DND-41 (cell line): ENCODE measurements around the gene EDA.

ENCODE experiments used
- ATAC-seq: fragments of 200-7000 bp; cut with Tn5 transposase; 3 replicates; pipeline ENCODE4 v1.9.1; 2021; ENCODE audit warnings: low read depth; ENCODE audit not compliant: insufficient read depth
- DNase-seq: peaks from one replicate; pipeline ENCODE4 v3.0.0-alpha.2; 2020
- H2AFZ ChIP-seq: 2 replicates; pipeline ENCODE4 v1.6.0; 2012; ENCODE audit warnings: low read depth, low read length
- H3K27ac ChIP-seq: 2 replicates; pipeline ENCODE4 v1.5.1; 2012; ENCODE audit warnings: low read length, inconsistent platforms
- H3K27me3 ChIP-seq: fragments of 200-600 bp; sonication (generic); 2 replicates; pipeline ENCODE4 v1.6.0; 2012; ENCODE audit warnings: low read length, mild to moderate bottlenecking, inconsistent platforms; ENCODE audit not compliant: insufficient read depth, poor library complexity
- H3K36me3 ChIP-seq: 2 replicates; pipeline ENCODE4 v1.5.1; 2012; ENCODE audit warnings: low read length, inconsistent platforms; ENCODE audit not compliant: insufficient read depth
- H3K4me1 ChIP-seq: 2 replicates; pipeline ENCODE4 v1.5.1; 2012; ENCODE audit warnings: mild to moderate bottlenecking, low read length; ENCODE audit not compliant: insufficient read depth
- H3K4me2 ChIP-seq: 2 replicates; pipeline ENCODE4 v1.6.0; 2012; ENCODE audit warnings: mild to moderate bottlenecking, moderate library complexity, low read length, inconsistent platforms; ENCODE audit not compliant: insufficient read depth
- H3K4me3 ChIP-seq, 2 experiments: fragments of 200-600 bp in 1 of 2; shearing (Covaris generic) in 1 of 2; 2 replicates each; pipeline ENCODE4 v1.5.1; 2012 to 2016; ENCODE audit warnings: inconsistent platforms in 2 of 2, low read length in 2 of 2, mild to moderate bottlenecking in 2 of 2, low read depth in 1 of 2, moderate library complexity in 1 of 2
- H3K79me2 ChIP-seq: 2 replicates; pipeline ENCODE4 v1.6.0; 2012; ENCODE audit warnings: low read length, inconsistent platforms; ENCODE audit not compliant: insufficient read depth
- H3K9ac ChIP-seq: 2 replicates; pipeline ENCODE4 v1.6.0; 2012; ENCODE audit warnings: low read depth, mild to moderate bottlenecking, inconsistent platforms, low read length, moderate library complexity
- H3K9me3 ChIP-seq: 2 replicates; pipeline ENCODE4 v1.5.1; 2012; ENCODE audit warnings: low read length, moderate library complexity, mild to moderate bottlenecking, inconsistent platforms; ENCODE audit not compliant: insufficient read depth, severe bottlenecking
- H4K20me1 ChIP-seq: 2 replicates; pipeline ENCODE4 v1.6.0; 2012; ENCODE audit warnings: low read length; ENCODE audit not compliant: insufficient read depth
- EZH2 ChIP-seq: IDR thresholded peaks from 3 replicates; pipeline ENCODE4 v1.6.1; 2012; ENCODE audit warnings: borderline replicate concordance, low read depth, mild to moderate bottlenecking, moderate library complexity, low read length, inconsistent platforms; ENCODE audit not compliant: severe bottlenecking
- TF ChIP-seq, protein P1 (sequence below): IDR thresholded peaks from 2 replicates; pipeline ENCODE4 v1.5.1; 2012; ENCODE audit warnings: borderline replicate concordance, low read length, moderate library complexity, mild to moderate bottlenecking; ENCODE audit not compliant: poor library complexity, severe bottlenecking; ENCODE audit errors: extremely low read depth

Gene EDA

DNA sequence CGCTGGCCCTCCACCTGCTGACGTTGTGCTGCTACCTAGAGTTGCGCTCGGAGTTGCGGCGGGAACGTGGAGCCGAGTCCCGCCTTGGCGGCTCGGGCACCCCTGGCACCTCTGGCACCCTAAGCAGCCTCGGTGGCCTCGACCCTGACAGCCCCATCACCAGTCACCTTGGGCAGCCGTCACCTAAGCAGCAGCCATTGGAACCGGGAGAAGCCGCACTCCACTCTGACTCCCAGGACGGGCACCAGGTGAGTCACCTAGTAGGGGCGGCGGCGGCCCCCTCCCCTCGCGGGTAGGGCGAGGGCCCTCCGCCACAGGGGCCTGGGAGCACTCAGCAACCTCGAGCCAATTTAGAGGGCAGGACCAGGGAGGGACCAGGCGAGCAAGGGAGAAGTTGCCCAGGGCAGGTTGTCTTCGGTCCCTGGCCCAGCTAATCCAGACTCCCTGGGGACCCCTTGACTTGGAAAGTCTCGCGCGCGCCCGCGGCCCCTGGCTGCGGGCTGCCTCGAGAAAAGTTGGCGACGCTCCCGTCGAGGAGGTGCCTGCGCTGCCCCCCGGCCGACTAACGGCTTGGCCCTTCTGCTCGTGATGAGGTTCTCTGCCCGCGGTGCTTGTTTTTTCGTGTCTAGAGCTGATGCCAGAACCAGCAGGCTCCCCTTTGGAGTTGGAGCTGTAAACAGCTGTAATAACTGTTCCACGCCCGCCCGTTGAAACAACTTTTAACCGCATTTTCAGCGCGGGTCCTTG lies 717 bp downstream of the EDA start:
- H3K4me1 ChIP-seq = no peaks in the 10 kb centered on the region
- no peaks in the 10 kb centered on the region for H3K27me3 ChIP-seq
- H3K79me2 ChIP-seq = no peaks in the 10 kb centered on the region
- H2AFZ ChIP-seq = no peak overlapping the region
- no peak overlapping the region for H3K27ac ChIP-seq
- H4K20me1 ChIP-seq = no peaks in the 10 kb centered on the region
- no peaks in the 10 kb centered on the region for H3K9me3 ChIP-seq
- DNase-seq (no peak), ATAC-seq (no peak)
- no peak overlapping the region for H3K9ac ChIP-seq
- no peak for TF ChIP-seq EZH2
- TF ChIP-seq, protein P1, sequence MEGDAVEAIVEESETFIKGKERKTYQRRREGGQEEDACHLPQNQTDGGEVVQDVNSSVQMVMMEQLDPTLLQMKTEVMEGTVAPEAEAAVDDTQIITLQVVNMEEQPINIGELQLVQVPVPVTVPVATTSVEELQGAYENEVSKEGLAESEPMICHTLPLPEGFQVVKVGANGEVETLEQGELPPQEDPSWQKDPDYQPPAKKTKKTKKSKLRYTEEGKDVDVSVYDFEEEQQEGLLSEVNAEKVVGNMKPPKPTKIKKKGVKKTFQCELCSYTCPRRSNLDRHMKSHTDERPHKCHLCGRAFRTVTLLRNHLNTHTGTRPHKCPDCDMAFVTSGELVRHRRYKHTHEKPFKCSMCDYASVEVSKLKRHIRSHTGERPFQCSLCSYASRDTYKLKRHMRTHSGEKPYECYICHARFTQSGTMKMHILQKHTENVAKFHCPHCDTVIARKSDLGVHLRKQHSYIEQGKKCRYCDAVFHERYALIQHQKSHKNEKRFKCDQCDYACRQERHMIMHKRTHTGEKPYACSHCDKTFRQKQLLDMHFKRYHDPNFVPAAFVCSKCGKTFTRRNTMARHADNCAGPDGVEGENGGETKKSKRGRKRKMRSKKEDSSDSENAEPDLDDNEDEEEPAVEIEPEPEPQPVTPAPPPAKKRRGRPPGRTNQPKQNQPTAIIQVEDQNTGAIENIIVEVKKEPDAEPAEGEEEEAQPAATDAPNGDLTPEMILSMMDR = no peak
- no peak overlapping the region for H3K4me3 ChIP-seq
- H3K4me2 ChIP-seq = no peak overlapping the region
- no peaks in the 10 kb centered on the region for H3K36me3 ChIP-seq

DNA sequence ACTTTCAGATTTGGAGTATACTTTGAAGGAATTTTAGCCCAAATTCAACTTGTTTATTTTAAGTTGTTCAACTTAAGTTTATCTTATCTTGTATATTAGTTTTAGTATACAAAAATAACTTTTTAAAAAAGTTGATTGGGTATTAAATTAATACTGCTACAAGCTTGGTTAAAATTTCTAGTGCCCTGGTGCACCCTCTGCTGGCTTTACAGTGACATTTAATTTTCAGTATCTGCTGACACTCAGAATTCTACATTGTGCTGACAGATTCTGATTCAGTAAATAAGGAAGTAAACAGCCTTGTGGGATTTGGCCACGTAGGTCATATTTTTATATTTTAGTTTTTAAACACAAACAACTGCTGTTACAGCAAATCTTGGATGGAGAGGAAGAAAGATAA lies 2.9 kb downstream of the EDA start:
- H3K27ac ChIP-seq = no peak overlapping the region
- no peaks in the 10 kb centered on the region for H3K27me3 ChIP-seq
- H3K4me1 ChIP-seq = no peaks in the 10 kb centered on the region
- no peaks in the 10 kb centered on the region for H3K9me3 ChIP-seq
- ATAC-seq (no peak), DNase-seq (no peak)
- no peaks in the 10 kb centered on the region for H3K79me2 ChIP-seq
- H3K4me3 ChIP-seq = no peak overlapping the region
- no peak overlapping the region for H3K4me2 ChIP-seq
- TF ChIP-seq, protein P1 = peak; percentile 25
- TF ChIP-seq EZH2 = no peak
- H4K20me1 ChIP-seq = no peaks in the 10 kb centered on the region
- no peak overlapping the region for H2AFZ ChIP-seq
- no peak overlapping the region for H3K9ac ChIP-seq
- no peaks in the 10 kb centered on the region for H3K36me3 ChIP-seq

DNA sequence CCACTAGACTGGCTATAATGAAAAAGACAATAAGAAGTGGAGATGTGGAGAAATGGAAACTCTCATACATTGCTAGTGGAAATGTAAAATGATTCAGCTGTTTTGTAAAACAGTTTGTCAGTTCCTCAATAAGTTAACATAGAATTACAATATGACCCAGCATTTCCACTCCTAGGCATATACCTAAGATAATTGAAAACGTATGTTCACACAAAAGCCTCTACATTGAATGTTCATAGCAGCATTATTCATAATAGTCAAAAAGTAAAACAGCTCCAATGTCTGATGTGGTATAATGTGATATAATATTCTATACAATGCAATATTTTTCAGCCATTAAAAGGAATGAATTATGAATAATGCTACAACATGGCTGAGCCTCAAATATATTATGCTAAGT lies 10.2 kb downstream of the EDA start:
- no peak overlapping the region for H3K4me2 ChIP-seq
- no peaks in the 10 kb centered on the region for H3K36me3 ChIP-seq
- no peak for TF ChIP-seq EZH2
- TF ChIP-seq, protein P1 = no peak
- H2AFZ ChIP-seq = no peak overlapping the region
- DNase-seq = no peak
- no peak for ATAC-seq
- H4K20me1 ChIP-seq = no peaks in the 10 kb centered on the region
- no peak overlapping the region for H3K27ac ChIP-seq
- no peaks in the 10 kb centered on the region for H3K27me3 ChIP-seq
- H3K4me3 ChIP-seq = no peak overlapping the region
- no peaks in the 10 kb centered on the region for H3K4me1 ChIP-seq
- H3K79me2 ChIP-seq = no peaks in the 10 kb centered on the region
- no peak overlapping the region for H3K9ac ChIP-seq
- H3K9me3 ChIP-seq = no peaks in the 10 kb centered on the region
